ENCODE data around the gene TUBA4A. TPM values are rescaled to one million over a fixed set of nuclear protein-coding genes. Genes with fewer than 3 reads are reported as not detected.

The TUBA4A gene
- polyA plus RNA-seq, 1 experiment = 22.4 TPM

DNA sequence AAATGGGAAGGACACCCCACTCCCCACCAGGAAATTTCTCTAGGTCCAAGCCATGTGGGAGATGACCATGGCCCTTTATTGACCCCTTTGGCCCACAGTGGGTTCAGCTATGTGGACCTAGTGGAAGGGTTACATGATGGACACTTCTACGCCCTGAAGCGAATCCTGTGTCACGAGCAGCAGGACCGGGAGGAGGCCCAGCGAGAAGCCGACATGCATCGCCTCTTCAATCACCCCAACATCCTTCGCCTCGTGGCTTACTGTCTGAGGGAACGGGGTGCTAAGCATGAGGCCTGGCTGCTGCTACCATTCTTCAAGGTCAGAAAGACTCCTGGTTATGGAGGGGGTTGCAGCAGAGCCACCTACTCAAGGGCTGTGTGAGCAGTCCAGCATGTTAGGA, 7.2 kb downstream of the TUBA4A start:
- H3K27me3 ChIP-seq (ENCODE audit: control insufficient read depth, insufficient read depth, low read length) = no peaks in the 10 kb centered on the region
- ChIA-PET CTCF (interaction anchor here (1.2 to 3.0 kb wide), 4 partner anchors 31 to 157 kb away, joined by 3 to 24 read pairs (median 14); partner anchors contain the start of gene DNAJB2), POLR2A (interaction anchor here (2.3 kb wide), 1 partner anchor 32 kb away, joined by 11 read pairs; the partner anchor contains the start of gene DNAJB2)
- no peak overlapping the region for H3K27ac ChIP-seq (ENCODE audit: low read depth, low read length)
- no peak overlapping the region for H3K4me3 ChIP-seq (ENCODE audit: low read depth, low read length)
- H3K9me3 ChIP-seq (ENCODE audit: control insufficient read depth, insufficient read depth, low read length) = no peaks in the 10 kb centered on the region; the same call in 1 of the 2 replicates
- DNase-seq (ENCODE audit: low read depth, low spot score) = no peak
- no peak for TF ChIP-seq CTCF (IDR thresholded peaks at IDR 0.05; ENCODE audit: low read depth, low read length)

DNA sequence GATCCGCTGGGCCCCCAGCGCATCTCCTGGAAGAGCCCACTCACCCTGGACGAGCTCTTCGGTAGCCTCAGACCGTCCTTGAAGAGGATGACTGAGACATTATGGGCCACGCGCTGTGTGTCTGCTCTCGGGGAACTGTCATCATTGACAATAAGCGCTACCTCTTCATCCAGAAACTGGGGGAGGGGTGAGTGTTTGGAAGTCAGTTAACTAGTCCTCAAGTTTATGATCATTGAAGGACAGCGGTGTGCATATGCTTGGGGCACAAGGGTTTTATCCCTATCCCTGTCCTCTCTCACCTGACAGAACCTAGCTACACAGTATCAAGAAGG, 7.9 kb downstream of the TUBA4A start:
- TF ChIP-seq CTCF (IDR thresholded peaks at IDR 0.05; ENCODE audit: low read depth, low read length) = no peak
- no peak for DNase-seq (ENCODE audit: low read depth, low spot score)
- Histone ChIP-seq H3K4me3 (ENCODE audit: low read depth, low read length) (peak overlapping the region; percentile 97), H3K27ac (ENCODE audit: low read depth, low read length) (peak overlapping the region; percentile 70), H3K9me3 (ENCODE audit: control insufficient read depth, insufficient read depth, low read length) (no peaks in the 10 kb centered on the region; the same call in 1 of the 2 replicates), H3K27me3 (ENCODE audit: control insufficient read depth, insufficient read depth, low read length) (no peaks in the 10 kb centered on the region)
- CTCF ChIA-PET = interaction anchor here (0.6 to 3.0 kb wide), 6 partner anchors 32 to 296 kb away, joined by 3 to 24 read pairs (median 6); partner anchors contain the start of gene DNAJB2
- POLR2A ChIA-PET = interaction anchor here (1.4 to 2.3 kb wide), 2 partner anchors 33 to 39 kb away, joined by 8 to 11 read pairs; partner anchors contain the start of genes DNAJB2 and ZFAND2B

DNA sequence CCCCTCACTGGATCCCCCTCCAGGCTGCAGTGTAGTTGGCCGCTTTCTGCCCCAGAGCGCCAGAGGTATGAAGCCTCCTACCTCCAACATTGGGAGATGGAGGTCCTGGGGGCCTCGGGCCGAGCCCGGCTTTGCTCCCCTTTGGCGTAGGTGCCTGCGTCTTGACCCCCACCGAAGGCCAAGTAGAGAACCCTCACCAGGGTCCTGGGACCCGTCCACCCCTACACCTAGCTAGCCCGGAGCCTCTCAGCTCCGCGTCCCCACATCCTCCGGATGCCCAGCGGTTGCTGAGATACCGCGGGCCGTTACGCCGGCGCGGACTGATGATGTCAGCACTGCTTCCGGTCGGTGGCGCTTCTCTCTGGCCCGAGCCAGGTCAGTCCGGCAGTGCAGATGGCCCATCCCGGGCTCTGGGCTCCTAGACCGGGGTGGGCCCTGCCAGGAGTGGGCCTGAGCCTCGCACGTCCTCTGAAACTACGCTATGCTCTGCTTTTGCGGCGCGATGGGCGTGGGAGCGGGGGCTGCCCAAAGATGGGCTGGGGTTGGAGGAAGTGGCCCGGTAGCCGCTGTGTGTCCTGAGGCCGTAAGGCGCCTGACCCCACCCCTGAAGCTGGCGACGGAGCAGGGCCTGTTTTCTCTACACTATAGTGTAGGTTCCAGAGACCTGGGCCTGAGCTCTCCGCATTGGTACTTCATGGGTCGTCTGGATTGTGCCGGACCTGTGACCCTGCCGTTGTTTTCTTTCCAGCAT, 8.4 kb downstream of the TUBA4A start, which contains the start of the genes GLB1L and STK16:
Gene GLB1L, minus strand, starts transcription at position 297 of the 751 bp plus-strand sequence. CDS start 1,871 bp downstream, outside the sequence.
Gene STK16, plus strand, starts transcription at position 332 of the 751 bp plus-strand sequence. CDS start 521 bp downstream, outside the sequence.
- Histone ChIP-seq H3K27me3 (ENCODE audit: control insufficient read depth, insufficient read depth, low read length) (no peaks in the 10 kb centered on the region), H3K4me3 (ENCODE audit: low read depth, low read length) (peak within 1 kb of the TSS; percentile 97), H3K27ac (ENCODE audit: low read depth, low read length) (peak within 1 kb of the TSS; percentile 70), H3K9me3 (ENCODE audit: control insufficient read depth, insufficient read depth, low read length) (no peaks in the 10 kb centered on the region; the same call in 1 of the 2 replicates)
- TF ChIP-seq CTCF (IDR thresholded peaks at IDR 0.05; ENCODE audit: low read depth, low read length) = 0 out of 2 replicates have a peak, but pooled peaks have one; percentile 4
- ChIA-PET POLR2A (interaction anchor here (0.6 to 2.3 kb wide), 10 partner anchors 15 to 240 kb away, joined by 3 to 11 read pairs (median 4); partner anchors contain the start of genes ABCB6, DNAJB2 and ZFAND2B), CTCF (interaction anchor here (0.6 to 3.0 kb wide), 6 partner anchors 32 to 297 kb away, joined by 3 to 24 read pairs (median 6); partner anchors contain the start of gene DNAJB2)
- DNase-seq (ENCODE audit: low read depth, low spot score) = peak; percentile 80

DNA sequence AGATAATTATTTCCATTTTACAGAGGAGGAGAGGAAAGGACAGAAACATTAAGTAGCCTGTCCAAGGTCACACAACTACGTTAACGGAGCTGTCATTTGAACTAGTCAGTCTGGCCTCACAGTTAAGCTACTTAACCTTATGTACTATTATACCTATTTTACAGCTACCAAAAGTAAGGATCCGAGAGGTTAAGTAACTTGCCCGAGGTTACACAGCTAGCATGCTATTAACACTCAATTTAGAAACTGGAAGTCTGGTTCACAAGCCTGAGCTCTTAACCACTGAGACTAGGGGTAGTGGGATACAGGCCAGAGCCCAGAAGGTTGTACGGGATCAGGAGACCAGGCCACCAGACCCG, 8.9 kb downstream of the TUBA4A start:
- ChIA-PET CTCF (interaction anchor here (2.2 to 3.0 kb wide), 3 partner anchors 33 to 73 kb away, joined by 9 to 24 read pairs (median 19); partner anchors contain the start of gene DNAJB2), POLR2A (interaction anchor here (0.6 to 2.3 kb wide), 10 partner anchors 15 to 240 kb away, joined by 3 to 11 read pairs (median 4); partner anchors contain the start of genes ABCB6, DNAJB2 and ZFAND2B)
- no peaks in the 10 kb centered on the region; the same call in 1 of the 2 replicates for H3K9me3 ChIP-seq (ENCODE audit: control insufficient read depth, insufficient read depth, low read length)
- DNase-seq (ENCODE audit: low read depth, low spot score) = no peak
- TF ChIP-seq CTCF (IDR thresholded peaks at IDR 0.05; ENCODE audit: low read depth, low read length) = no peak
- H3K27ac ChIP-seq (ENCODE audit: low read depth, low read length) = peak overlapping the region; percentile 70
- H3K27me3 ChIP-seq (ENCODE audit: control insufficient read depth, insufficient read depth, low read length) = no peaks in the 10 kb centered on the region
- peak overlapping the region; percentile 97 for H3K4me3 ChIP-seq (ENCODE audit: low read depth, low read length)
